GM23248 (cell line): ENCODE results near the gene IFT88.

Experiments used
- EZH2 ChIP-seq: fragments of 200-600 bp; sonication (generic); IDR thresholded peaks from 2 replicates; pipeline ENCODE4 v1.6.1; 2018; ENCODE audit warnings: antibody characterized with exemption, mild to moderate bottlenecking; ENCODE audit not compliant: insufficient read depth, poor library complexity, severe bottlenecking
- EZH2phosphoT487 ChIP-seq: fragments of 200-600 bp; sonication (generic); IDR thresholded peaks from 2 replicates; pipeline ENCODE4 v1.6.1; 2018; ENCODE audit warnings: antibody characterized with exemption, moderate library complexity, mild to moderate bottlenecking, low read depth; ENCODE audit not compliant: insufficient read depth

DNA sequence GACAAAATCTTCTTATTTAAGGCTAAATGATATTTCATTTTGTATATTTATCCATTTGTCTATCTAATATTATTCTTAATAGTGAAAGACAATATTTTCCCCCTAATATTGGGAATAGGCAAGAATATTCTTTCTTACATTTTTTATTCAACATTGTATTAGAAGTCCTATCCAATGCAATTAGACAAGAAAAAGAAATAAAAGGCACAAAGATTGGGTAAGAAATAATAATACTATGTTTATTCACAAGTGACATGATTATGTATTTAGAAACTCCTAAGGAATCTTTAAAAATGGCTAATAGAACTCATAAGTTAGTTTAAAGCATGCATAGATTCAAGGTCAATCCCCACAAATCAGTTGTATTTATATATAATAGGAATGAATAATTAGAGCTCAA lies 30.0 kb upstream of the IFT88 start:
- TF ChIP-seq EZH2, result no peak
- TF ChIP-seq EZH2phosphoT487, result no peak
